Skeletal muscle satellite cell (primary cell): ENCODE results near the gene IST1. TPM values are rescaled to one million over a fixed set of nuclear protein-coding genes. Genes with fewer than 3 reads are reported as not detected.

Source experiments
- H3K27me3 ChIP-seq: 2 replicates; pipeline ENCODE4 v1.7.0; 2013; ENCODE audit warnings: low read length; ENCODE audit not compliant: control insufficient read depth, insufficient read depth
- H3K36me3 ChIP-seq: 2 replicates; pipeline ENCODE4 v1.7.0; 2013; ENCODE audit warnings: mild to moderate bottlenecking, control low read depth, low read length; ENCODE audit not compliant: insufficient read depth
- H3K4me1 ChIP-seq: 2 replicates; pipeline ENCODE4 v1.7.0; 2013; ENCODE audit warnings: low read length; ENCODE audit not compliant: control insufficient read depth, insufficient read depth
- H3K4me2 ChIP-seq: 2 replicates; pipeline ENCODE4 v1.7.0; 2013; ENCODE audit warnings: mild to moderate bottlenecking, low read length
- H3K4me3 ChIP-seq: 2 replicates; pipeline ENCODE4 v1.7.0; 2013; ENCODE audit warnings: low read length
- H3K9ac ChIP-seq: 2 replicates; pipeline ENCODE4 v1.7.0; 2013; ENCODE audit warnings: mild to moderate bottlenecking, low read depth, low read length, moderate library complexity
- H3K9me3 ChIP-seq: replicated peaks from 2 replicates; pipeline ENCODE4 v1.7.0; 2013; ENCODE audit warnings: mild to moderate bottlenecking, control low read depth, low read length
- total RNA-seq: library from RNA; depleted of rRNA; stranded (reverse); fragments of >200 nt; gene quantifications from 2 replicates; pipeline ENCODE4 v1.2.3, GENCODE V29; 2012; rRNA removed

The IST1 gene
- 125 and 156 TPM in 2 replicates for total RNA-seq

GRCh38 chr16:71894921-71895678 is at the start of gene IST1:
TSS of gene IST1 (plus strand) at chr16:71895531. CDS start at chr16:71915641, 20,110 bp downstream.
- Histone ChIP-seq H3K4me2 (peak within 1 kb of the TSS; percentile 85), H3K4me3 (peak within 1 kb of the TSS; percentile 85), H3K9ac (peak within 1 kb of the TSS; percentile 98), H3K9me3 (no peaks in the 10 kb centered on the region), H3K27me3 (no peaks in the 10 kb centered on the region), H3K36me3 (peaks cover 13% of the 10 kb centered on the region), H3K4me1 (peaks cover 12% of the 10 kb centered on the region)

GRCh38 chr16:71845639-71846430 is 49.5 kb upstream of the IST1 start, which contains the start of gene ATXN1L:
TSS of gene ATXN1L (plus strand) at chr16:71845976. CDS start at chr16:71849741, 3,765 bp downstream.
- peak within 1 kb of the TSS; percentile 97 for H3K9ac ChIP-seq
- H3K9me3 ChIP-seq: no peaks in the 10 kb centered on the region
- H3K4me3 ChIP-seq: peak within 1 kb of the TSS; percentile 99
- H3K4me1 ChIP-seq: peaks cover 8% of the 10 kb centered on the region
- peak within 1 kb of the TSS; percentile 93 for H3K4me2 ChIP-seq
- H3K36me3 ChIP-seq: peaks cover 30% of the 10 kb centered on the region
- no peaks in the 10 kb centered on the region for H3K27me3 ChIP-seq

- Histone ChIP-seq H3K27me3 (no peaks in the 10 kb centered on the region), H3K4me2 (peak overlapping the region; percentile 93), H3K9ac (peak overlapping the region; percentile 97), H3K36me3 (peaks cover 36% of the 10 kb centered on the region), H3K9me3 (no peaks in the 10 kb centered on the region), H3K4me1 (peaks cover 8% of the 10 kb centered on the region), H3K4me3 (peak overlapping the region; percentile 99)
Measured at GRCh38 chr16:71846431-71846830, 48.9 kb upstream of the IST1 start.

- peaks cover 8% of the 10 kb centered on the region for H3K4me1 ChIP-seq
- no peaks in the 10 kb centered on the region for H3K27me3 ChIP-seq
- peak overlapping the region; percentile 93 for H3K4me2 ChIP-seq
- peak overlapping the region; percentile 97 for H3K9ac ChIP-seq
- peaks cover 40% of the 10 kb centered on the region for H3K36me3 ChIP-seq
- no peaks in the 10 kb centered on the region for H3K9me3 ChIP-seq
- H3K4me3 ChIP-seq: peak overlapping the region; percentile 99
Measured at GRCh38 chr16:71847096-71847495, 48.2 kb upstream of the IST1 start.

GRCh38 chr16:71848622-71849021 is 46.7 kb upstream of the IST1 start:
- Histone ChIP-seq H3K9me3 (no peaks in the 10 kb centered on the region), H3K9ac (no peak overlapping the region), H3K27me3 (no peaks in the 10 kb centered on the region), H3K36me3 (peaks cover 48% of the 10 kb centered on the region), H3K4me3 (no peak overlapping the region), H3K4me2 (no peak overlapping the region), H3K4me1 (peaks cover 8% of the 10 kb centered on the region)

GRCh38 chr16:71851746-71852145 is 43.6 kb upstream of the IST1 start:
- no peaks in the 10 kb centered on the region for H3K27me3 ChIP-seq
- no peaks in the 10 kb centered on the region for H3K9me3 ChIP-seq
- no peak overlapping the region for H3K4me3 ChIP-seq
- peaks cover 5% of the 10 kb centered on the region for H3K4me1 ChIP-seq
- H3K36me3 ChIP-seq: peaks cover 53% of the 10 kb centered on the region
- H3K4me2 ChIP-seq: no peak overlapping the region
- no peak overlapping the region for H3K9ac ChIP-seq

- Histone ChIP-seq H3K9me3 (no peaks in the 10 kb centered on the region), H3K27me3 (no peaks in the 10 kb centered on the region), H3K4me1 (peaks cover 1% of the 10 kb centered on the region), H3K4me3 (no peak overlapping the region), H3K36me3 (peaks cover 53% of the 10 kb centered on the region), H3K9ac (no peak overlapping the region), H3K4me2 (no peak overlapping the region)
Measured at GRCh38 chr16:71852158-71852557, 43.2 kb upstream of the IST1 start.

- Histone ChIP-seq H3K36me3 (peaks cover 57% of the 10 kb centered on the region), H3K4me2 (no peak overlapping the region), H3K4me3 (no peak overlapping the region), H3K27me3 (no peaks in the 10 kb centered on the region), H3K9me3 (no peaks in the 10 kb centered on the region), H3K9ac (no peak overlapping the region), H3K4me1 (no peaks in the 10 kb centered on the region)
Measured at GRCh38 chr16:71852561-71852960, 42.8 kb upstream of the IST1 start.

- Histone ChIP-seq H3K36me3 (peaks cover 54% of the 10 kb centered on the region), H3K9ac (no peak overlapping the region), H3K9me3 (no peaks in the 10 kb centered on the region), H3K27me3 (no peaks in the 10 kb centered on the region), H3K4me2 (no peak overlapping the region), H3K4me3 (no peak overlapping the region), H3K4me1 (no peaks in the 10 kb centered on the region)
Measured at GRCh38 chr16:71853413-71853812, 41.9 kb upstream of the IST1 start.

- peaks cover 50% of the 10 kb centered on the region for H3K36me3 ChIP-seq
- H3K9ac ChIP-seq: no peak overlapping the region
- no peak overlapping the region for H3K4me3 ChIP-seq
- no peak overlapping the region for H3K4me2 ChIP-seq
- H3K4me1 ChIP-seq: no peaks in the 10 kb centered on the region
- no peaks in the 10 kb centered on the region for H3K27me3 ChIP-seq
- no peaks in the 10 kb centered on the region for H3K9me3 ChIP-seq
Measured at GRCh38 chr16:71854369-71854948, 40.9 kb upstream of the IST1 start.

- no peak overlapping the region for H3K4me3 ChIP-seq
- no peaks in the 10 kb centered on the region for H3K9me3 ChIP-seq
Measured at GRCh38 chr16:71855937-71856662, 39.2 kb upstream of the IST1 start.

More at GRCh38 chr16:71855937-71856662, 39.2 kb upstream of the IST1 start:
- no peak overlapping the region for H3K4me2 ChIP-seq
- no peaks in the 10 kb centered on the region for H3K4me1 ChIP-seq
- H3K36me3 ChIP-seq: peaks cover 36% of the 10 kb centered on the region
- no peak overlapping the region for H3K9ac ChIP-seq
- no peaks in the 10 kb centered on the region for H3K27me3 ChIP-seq
